Stimulated activated CD4-positive, alpha-beta T cell treated with anti-CD3 and anti-CD28 coated beads, Interleukin-4, amount 100 ng/mL, for 4 hours (primary cell): ENCODE results near the gene RFPL4A.

Experiments
- DNase-seq, 2 experiments: peaks; one replicate each; pipeline ENCODE4 v3.0.0-alpha.2; 2020

RFPL4A gene

DNA sequence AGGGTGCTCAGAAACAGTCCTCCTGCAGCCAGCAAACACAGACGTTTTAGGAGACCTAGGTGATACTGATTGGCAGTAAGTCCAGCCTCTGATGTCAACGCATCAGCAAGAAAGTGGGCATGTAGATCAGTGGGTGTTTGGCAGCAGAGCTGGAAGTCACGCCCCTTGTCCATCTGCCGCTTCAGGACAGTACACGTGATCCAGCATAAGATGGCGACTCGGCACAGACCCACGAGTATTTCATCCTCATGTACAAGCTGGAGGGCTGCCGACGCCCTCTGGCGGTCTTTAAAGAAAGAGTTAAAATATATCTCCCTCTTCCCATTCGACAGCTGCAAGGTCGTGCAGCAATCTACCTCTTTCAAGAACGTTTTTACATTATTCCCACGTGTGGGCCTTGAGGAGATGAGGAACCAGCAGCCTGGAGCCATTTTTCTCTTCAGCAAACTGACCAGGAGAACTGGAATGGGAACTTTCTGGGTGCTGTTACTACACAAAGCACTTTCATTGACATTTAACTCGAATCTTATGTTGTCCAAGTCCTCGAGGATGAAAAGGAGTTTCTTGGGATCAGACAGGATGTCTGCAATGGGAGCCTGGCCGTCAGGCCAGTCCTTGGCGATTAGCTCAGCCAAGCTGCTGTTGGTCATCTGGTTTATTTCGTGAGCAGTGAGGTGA lies 50.6 kb downstream of the RFPL4A start:
- peak; percentile 20 to 25 for DNase-seq

DNA sequence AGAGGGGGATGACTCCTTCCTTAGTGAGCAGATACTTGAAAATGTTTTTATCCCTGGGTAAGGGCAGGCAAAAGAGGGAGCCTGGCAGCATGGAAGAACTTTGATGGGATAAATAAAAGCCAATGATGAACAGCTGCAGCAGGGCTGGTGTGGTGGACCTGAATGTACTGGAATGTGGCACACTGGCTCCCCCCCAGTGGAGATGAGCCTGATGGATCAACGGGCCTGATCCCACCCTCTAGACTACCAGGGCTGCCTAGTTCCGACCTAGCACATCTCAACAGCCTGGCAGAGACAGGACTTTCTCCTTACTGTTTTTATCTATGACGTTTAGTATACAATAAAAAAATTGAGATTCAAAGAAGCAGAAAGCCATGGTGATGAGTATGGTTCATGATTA lies 52.4 kb downstream of the RFPL4A start:
- DNase-seq: no peak

DNA sequence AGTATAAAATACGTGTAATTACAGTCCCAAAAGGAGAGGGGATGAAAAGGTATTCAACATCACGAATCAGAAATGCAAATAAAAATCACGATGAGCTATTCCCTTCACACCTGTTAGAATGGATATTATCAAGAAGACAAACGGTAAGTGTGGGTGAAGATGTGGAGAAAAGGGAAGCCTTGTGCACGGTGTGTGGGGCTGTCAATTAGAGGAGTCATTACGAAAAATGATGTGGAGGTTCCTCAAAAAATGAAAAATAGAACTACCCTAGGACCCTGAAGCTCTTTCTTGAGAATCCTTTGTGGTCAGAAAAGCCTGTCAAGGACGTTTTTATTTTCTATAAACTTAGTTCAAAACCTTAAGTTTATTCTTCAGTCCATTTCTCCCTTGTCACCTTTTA lies 53.6 kb downstream of the RFPL4A start:
- no peak for DNase-seq
